IMR-90 (cell line): Measurements from ENCODE around the gene AASS. TPM values are rescaled to one million over a fixed set of nuclear protein-coding genes. Genes with fewer than 3 reads are reported as not detected.

Source experiments
- ATAC-seq: fragments of 200-7000 bp; cut with Tn5 transposase; 2 replicates; pipeline ENCODE4 v1.9.1; 2020; ENCODE audit warnings: low read depth, mild to moderate bottlenecking, moderate library complexity
- BruUV-seq: library from RNA; stranded (reverse); fragments of 400-500 nt; replicated peaks from 2 replicates; lab custom pipeline; 2021; lab: Mats Ljungman, UMichigan
- CTCF ChIA-PET: fragments of 300-600 bp; formaldehyde crosslinking; extraction: SDS; loops from one replicate; lab custom pipeline; 2021; ENCODE audit warnings: antibody characterized with exemption; lab: Yijun Ruan, JAX
- POLR2A ChIA-PET: fragments of 300-600 bp; sonication (Branson Sonifier 250); formaldehyde crosslinking; loops from one replicate; lab custom pipeline; 2022; ENCODE audit warnings: antibody characterized with exemption; ENCODE audit not compliant: unreplicated experiment; lab: Charles Lee
- DNase-seq: peaks from one replicate; pipeline ENCODE4 v3.0.0; 2013
- H2AFZ ChIP-seq: replicated peaks from 2 replicates; pipeline ENCODE3; 2013; ENCODE audit warnings: low read length, mild to moderate bottlenecking; ENCODE audit not compliant: poor library complexity
- H2AK5ac ChIP-seq: 2 replicates; pipeline ENCODE4 v1.6.1; 2013; ENCODE audit warnings: low read depth, low read length, inconsistent platforms
- H2AK9ac ChIP-seq: replicated peaks from 2 replicates; pipeline ENCODE3; 2013; ENCODE audit warnings: mild to moderate bottlenecking, low read depth, low read length, moderate library complexity; ENCODE audit not compliant: poor library complexity
- H2BK120ac ChIP-seq: 2 replicates; pipeline ENCODE4 v1.6.1; 2013; ENCODE audit warnings: low read depth, low read length, inconsistent platforms
- H2BK15ac ChIP-seq: 3 replicates; pipeline ENCODE4 v1.6.1; 2013; ENCODE audit warnings: low read depth, low read length, inconsistent platforms
- H2BK20ac ChIP-seq: 2 replicates; pipeline ENCODE4 v1.6.1; 2013; ENCODE audit warnings: low read depth, mild to moderate bottlenecking, inconsistent platforms, low read length, moderate library complexity
- H2BK5ac ChIP-seq: 2 replicates; pipeline ENCODE4 v1.6.1; 2013; ENCODE audit warnings: mild to moderate bottlenecking, low read depth, low read length, inconsistent platforms; ENCODE audit not compliant: poor library complexity, severe bottlenecking
- H3K14ac ChIP-seq: replicated peaks from 2 replicates; pipeline ENCODE4 v1.6.1; 2013; ENCODE audit warnings: low read depth, low read length, inconsistent platforms
- H3K18ac ChIP-seq: 2 replicates; pipeline ENCODE4 v1.6.1; 2013; ENCODE audit warnings: low read depth, low read length, control low read depth
- H3K23ac ChIP-seq: 2 replicates; pipeline ENCODE4 v1.6.1; 2013; ENCODE audit warnings: low read depth, low read length, inconsistent platforms
- H3K27ac ChIP-seq: 2 replicates; pipeline ENCODE4 v1.5.1; 2013; ENCODE audit warnings: mild to moderate bottlenecking, control low read depth, low read length; ENCODE audit not compliant: insufficient read depth
- H3K27me3 ChIP-seq: 2 replicates; pipeline ENCODE4 v1.6.1; 2013; ENCODE audit warnings: low read length; ENCODE audit not compliant: control insufficient read depth, insufficient read depth
- H3K36me3 ChIP-seq: 2 replicates; pipeline ENCODE4 v1.6.1; 2013; ENCODE audit warnings: low read length, mixed read lengths; ENCODE audit not compliant: control insufficient read depth, insufficient read depth
- H3K4ac ChIP-seq: 2 replicates; pipeline ENCODE4 v1.6.1; 2013; ENCODE audit warnings: low read depth, low read length, inconsistent platforms
- H3K4me1 ChIP-seq: 2 replicates; pipeline ENCODE4 v1.6.1; 2013; ENCODE audit warnings: low read length, mixed read lengths; ENCODE audit not compliant: control insufficient read depth, insufficient read depth
- H3K4me2 ChIP-seq: 2 replicates; pipeline ENCODE4 v1.6.1; 2013; ENCODE audit warnings: low read depth, mild to moderate bottlenecking, control low read depth, low read length, moderate library complexity
- H3K4me3 ChIP-seq: 2 replicates; pipeline ENCODE4 v1.5.1; 2013; ENCODE audit warnings: low read depth, mild to moderate bottlenecking, control low read depth, low read length, moderate library complexity; ENCODE audit not compliant: insufficient read depth
- H3K56ac ChIP-seq: 2 replicates; pipeline ENCODE4 v1.6.1; 2013; ENCODE audit warnings: low read length, inconsistent platforms; ENCODE audit not compliant: insufficient read depth; ENCODE audit errors: extremely low read depth
- H3K79me1 ChIP-seq, 2 experiments: 2 replicates each; pipeline ENCODE4 v1.6.1; 2013; ENCODE audit warnings: low read length in 2 of 2, inconsistent platforms in 1 of 2, low read depth in 1 of 2
- H3K9ac ChIP-seq: 2 replicates; pipeline ENCODE4 v1.6.1; 2013; ENCODE audit warnings: low read depth, low read length, control low read depth
- H3K9me1 ChIP-seq: 2 replicates; pipeline ENCODE4 v1.6.1; 2013; ENCODE audit warnings: low read length, inconsistent platforms; ENCODE audit not compliant: insufficient read depth
- H3K9me3 ChIP-seq: 2 replicates; pipeline ENCODE4 v1.6.1; 2013; ENCODE audit warnings: low read length; ENCODE audit not compliant: control insufficient read depth, insufficient read depth
- H4K20me1 ChIP-seq: 2 replicates; pipeline ENCODE4 v1.6.1; 2013; ENCODE audit warnings: low read length, inconsistent platforms; ENCODE audit not compliant: insufficient read depth
- H4K5ac ChIP-seq: 2 replicates; pipeline ENCODE4 v1.6.1; 2013; ENCODE audit warnings: mild to moderate bottlenecking, low read depth, low read length, control low read depth
- H4K8ac ChIP-seq, 2 experiments: 2 replicates each; pipeline ENCODE4 v1.6.1; 2013; ENCODE audit warnings: low read depth in 2 of 2, low read length in 2 of 2, control low read depth in 1 of 2, inconsistent platforms in 1 of 2
- H4K91ac ChIP-seq: 2 replicates; pipeline ENCODE4 v1.6.1; 2013; ENCODE audit warnings: low read depth, low read length, inconsistent platforms; ENCODE audit not compliant: insufficient read depth
- BHLHE40 ChIP-seq: fragments of 150-350 bp; IDR thresholded peaks from 2 replicates; pipeline ENCODE4 v1.6.1; 2016; ENCODE audit warnings: mild to moderate bottlenecking, low read depth, low read length
- CEBPB ChIP-seq: IDR thresholded peaks from 2 replicates; pipeline ENCODE4 v1.6.1; 2012; ENCODE audit warnings: low read depth, low read length, improper control_type of control experiment
- POLR2A ChIP-seq: IDR thresholded peaks from 2 replicates; pipeline ENCODE4 v1.6.1; 2012; ENCODE audit warnings: mild to moderate bottlenecking, low read depth, low read length
- WGBS, 2 experiments: methylation state at CpG; one replicate each; pipeline versions ENCODE4 v1.1.5 to v1.1.7; 2013; ENCODE audit warnings: missing lambda C conversion rate in 2 of 2; ENCODE audit not compliant: insufficient read length in 1 of 2; ENCODE audit errors: extremely low coverage in 2 of 2; 5-methylcytosine and 5-hydroxymethylcytosine counted together
- dilution Hi-C: fragments of 300-500 bp; cut with HindIII; formaldehyde crosslinking; loops from one replicate; pipeline ENCODE4 v1.14.3; 2018; ENCODE audit warnings: low sequenced_read_pairs; ENCODE audit not compliant: unreplicated experiment
- in situ Hi-C: fragments of 300-500 bp; cut with MboI; formaldehyde crosslinking; loops from 3 replicates; pipeline ENCODE4 v1.14.3; 2019; ENCODE audit warnings: low sequenced_read_pairs, inconsistent platforms, mixed read lengths
- intact Hi-C: fragments of 100-400 bp; cut with micrococcal nuclease; formaldehyde crosslinking; loops from 2 replicates; pipeline ENCODE4 v1.10.0; 2022
- polyA plus RNA-seq, 3 experiments: library from polyadenylated mRNA; depleted of rRNA; stranded (reverse); fragments of >200 nt; gene quantifications; 2 replicates each; pipeline ENCODE4 v1.2.3, GENCODE V29; 2012; ENCODE audit warnings: low replicate concordance in 1 of 3
- total RNA-seq: library from RNA; depleted of rRNA; stranded (reverse); fragments of >200 nt; gene quantifications from 2 replicates; pipeline ENCODE4 v1.2.3, GENCODE V29; 2012
- TF ChIP-seq, protein P1 (sequence below): fragments of 150-350 bp; IDR thresholded peaks from 2 replicates; pipeline ENCODE4 v1.6.1; 2017; ENCODE audit warnings: mild to moderate bottlenecking, antibody characterized with exemption, low read length, low read depth
- TF ChIP-seq, protein P2 (sequence below): conservative IDR thresholded peaks from 2 replicates; pipeline ENCODE4 v1.5.1; 2012; ENCODE audit warnings: mild to moderate bottlenecking, low read depth, low read length, improper control_type of control experiment

Gene AASS
- total and polyA plus RNA-seq, 2 of the 4 experiments (the other 2 are of a cell fraction) = 6.1 to 12.9 TPM

DNA sequence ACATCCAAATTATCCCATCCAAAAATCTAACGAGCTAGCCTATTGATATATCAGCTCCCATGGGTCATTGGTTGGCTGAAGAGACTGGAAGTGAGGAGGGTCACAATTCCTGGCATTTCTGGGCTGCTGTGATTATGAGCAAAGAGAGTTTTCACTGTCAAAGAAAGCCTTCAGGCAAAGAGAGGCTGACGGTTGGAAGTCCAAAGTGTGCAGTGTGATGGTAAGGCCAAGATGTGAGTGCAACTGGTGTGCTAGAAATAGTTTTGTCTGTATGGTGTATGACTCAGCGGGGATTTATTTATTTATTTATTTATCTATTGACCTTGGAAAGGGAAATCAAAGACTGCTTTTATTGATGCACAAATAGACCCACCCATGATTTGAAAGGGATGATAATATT is 75.0 kb downstream of the AASS start:
- no peak overlapping the region for H2AFZ ChIP-seq
- H2BK120ac ChIP-seq = no peak overlapping the region
- no TSS peak for BruUV-seq
- H2BK5ac ChIP-seq = no peak overlapping the region
- H2AK9ac ChIP-seq = no peak overlapping the region
- H3K23ac ChIP-seq = no peak overlapping the region
- no peak overlapping the region for H4K5ac ChIP-seq
- no peak for DNase-seq
- CTCF ChIA-PET = interaction anchor here (0.5 kb wide), 1 partner anchor 302 kb away, joined by 7 read pairs; no protein-coding TSS in a partner anchor
- H3K9ac ChIP-seq = no peak overlapping the region
- intact Hi-C loops (no loop called here), in situ Hi-C loops (no loop called here), dilution Hi-C loops (no loop called here)
- no peak overlapping the region for H3K4ac ChIP-seq
- no peak overlapping the region for H3K4me3 ChIP-seq
- no peak overlapping the region for H2AK5ac ChIP-seq
- no peak overlapping the region for H2BK20ac ChIP-seq
- POLR2A ChIA-PET = interaction anchor here (0.6 kb wide), 1 partner anchor 1119 kb away, joined by 12 read pairs; the partner anchor contains the start of gene ING3
- no peak overlapping the region for H3K18ac ChIP-seq
- TF ChIP-seq, protein P1, sequence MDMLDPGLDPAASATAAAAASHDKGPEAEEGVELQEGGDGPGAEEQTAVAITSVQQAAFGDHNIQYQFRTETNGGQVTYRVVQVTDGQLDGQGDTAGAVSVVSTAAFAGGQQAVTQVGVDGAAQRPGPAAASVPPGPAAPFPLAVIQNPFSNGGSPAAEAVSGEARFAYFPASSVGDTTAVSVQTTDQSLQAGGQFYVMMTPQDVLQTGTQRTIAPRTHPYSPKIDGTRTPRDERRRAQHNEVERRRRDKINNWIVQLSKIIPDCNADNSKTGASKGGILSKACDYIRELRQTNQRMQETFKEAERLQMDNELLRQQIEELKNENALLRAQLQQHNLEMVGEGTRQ = no peak
- TF ChIP-seq BHLHE40 = no peak
- TF ChIP-seq POLR2A = no peak
- no peak for TF ChIP-seq CEBPB
- TF ChIP-seq, protein P2, sequence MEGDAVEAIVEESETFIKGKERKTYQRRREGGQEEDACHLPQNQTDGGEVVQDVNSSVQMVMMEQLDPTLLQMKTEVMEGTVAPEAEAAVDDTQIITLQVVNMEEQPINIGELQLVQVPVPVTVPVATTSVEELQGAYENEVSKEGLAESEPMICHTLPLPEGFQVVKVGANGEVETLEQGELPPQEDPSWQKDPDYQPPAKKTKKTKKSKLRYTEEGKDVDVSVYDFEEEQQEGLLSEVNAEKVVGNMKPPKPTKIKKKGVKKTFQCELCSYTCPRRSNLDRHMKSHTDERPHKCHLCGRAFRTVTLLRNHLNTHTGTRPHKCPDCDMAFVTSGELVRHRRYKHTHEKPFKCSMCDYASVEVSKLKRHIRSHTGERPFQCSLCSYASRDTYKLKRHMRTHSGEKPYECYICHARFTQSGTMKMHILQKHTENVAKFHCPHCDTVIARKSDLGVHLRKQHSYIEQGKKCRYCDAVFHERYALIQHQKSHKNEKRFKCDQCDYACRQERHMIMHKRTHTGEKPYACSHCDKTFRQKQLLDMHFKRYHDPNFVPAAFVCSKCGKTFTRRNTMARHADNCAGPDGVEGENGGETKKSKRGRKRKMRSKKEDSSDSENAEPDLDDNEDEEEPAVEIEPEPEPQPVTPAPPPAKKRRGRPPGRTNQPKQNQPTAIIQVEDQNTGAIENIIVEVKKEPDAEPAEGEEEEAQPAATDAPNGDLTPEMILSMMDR = no peak
- no peaks in the 10 kb centered on the region for H3K9me3 ChIP-seq
- no peaks in the 10 kb centered on the region for H3K27me3 ChIP-seq
- H2BK15ac ChIP-seq = no peak overlapping the region
- no peak overlapping the region for H3K4me2 ChIP-seq
- no peaks in the 10 kb centered on the region for H3K4me1 ChIP-seq
- no CpG with 5 or more reads among the region's 3 CpGs for WGBS, 2 experiments
- H3K79me1 ChIP-seq = no peaks in the 10 kb centered on the region
- no peak overlapping the region for H3K14ac ChIP-seq
- H4K8ac ChIP-seq = no peak overlapping the region
- H4K20me1 ChIP-seq = no peaks in the 10 kb centered on the region
- H3K56ac ChIP-seq = no peak overlapping the region
- no peak overlapping the region for H3K27ac ChIP-seq
- H3K9me1 ChIP-seq = no peaks in the 10 kb centered on the region
- H3K36me3 ChIP-seq = no peaks in the 10 kb centered on the region
- no peak for ATAC-seq
- no peak overlapping the region for H4K91ac ChIP-seq
